Dermis blood vessel endothelial cell (primary cell): ENCODE data around the gene ADPRHL1. TPM values are rescaled to one million over a fixed set of nuclear protein-coding genes. Genes with fewer than 3 reads are reported as not detected.
"Not testable (repeated sequence)": the region's sequence is repeated elsewhere in the genome, so short reads cannot be mapped to it uniquely, and the experiment has no call there.

Source experiments
- DNase-seq: peaks from one replicate; pipeline ENCODE4 v3.0.0; 2010
- total RNA-seq: library from RNA; depleted of rRNA; stranded (reverse); fragments of >200 nt; gene quantifications from 2 replicates; pipeline ENCODE4 v1.2.3, GENCODE V29; 2014

The ADPRHL1 gene
- total RNA-seq, 1 donor from 2014 or later, result 1.0 TPM

- DNase-seq, result no peak
Observed at GRCh38 chr13:113400621-113401451, 52.5 kb downstream of the ADPRHL1 start.

- no peak for DNase-seq
Observed at GRCh38 chr13:113399755-113400149, 53.5 kb downstream of the ADPRHL1 start.

GRCh38 chr13:113398963-113399754 is 54.1 kb downstream of the ADPRHL1 start:
- no peak for DNase-seq

GRCh38 chr13:113397608-113398425 is 55.5 kb downstream of the ADPRHL1 start:
- no peak for DNase-seq

GRCh38 chr13:113394339-113394640 is 59.0 kb downstream of the ADPRHL1 start:
- DNase-seq, result no peak

- peak; percentile 83 for DNase-seq
Observed at GRCh38 chr13:113393563-113394338, 59.5 kb downstream of the ADPRHL1 start.

GRCh38 chr13:113393226-113393562 is 60.1 kb downstream of the ADPRHL1 start:
- DNase-seq, result no peak

GRCh38 chr13:113390874-113391497 is 62.3 kb downstream of the ADPRHL1 start:
- no peak for DNase-seq

GRCh38 chr13:113389586-113389985 is 63.7 kb downstream of the ADPRHL1 start:
- not testable (repeated sequence) for DNase-seq

GRCh38 chr13:113387396-113387795 is 65.9 kb downstream of the ADPRHL1 start:
- no peak for DNase-seq

GRCh38 chr13:113383089-113383488 is 70.2 kb downstream of the ADPRHL1 start:
- no peak for DNase-seq

GRCh38 chr13:113382542-113382941 is 70.7 kb downstream of the ADPRHL1 start:
- DNase-seq, result not testable (repeated sequence)

GRCh38 chr13:113378825-113379224 is 74.5 kb downstream of the ADPRHL1 start:
- DNase-seq, result no peak

- DNase-seq, result no peak
Observed at GRCh38 chr13:113374511-113375175, 78.6 kb downstream of the ADPRHL1 start.

- no peak for DNase-seq
Observed at GRCh38 chr13:113373811-113374485, 79.3 kb downstream of the ADPRHL1 start.

- not testable (repeated sequence) for DNase-seq
Observed at GRCh38 chr13:113371701-113372100, 81.6 kb downstream of the ADPRHL1 start.

GRCh38 chr13:113371061-113371460 is 82.2 kb downstream of the ADPRHL1 start:
- no peak for DNase-seq

GRCh38 chr13:113369881-113370280 is 83.4 kb downstream of the ADPRHL1 start:
- DNase-seq, result no peak

GRCh38 chr13:113369189-113369588 is 84.1 kb downstream of the ADPRHL1 start:
- no peak for DNase-seq

- DNase-seq, result not testable (repeated sequence)
Observed at GRCh38 chr13:113368353-113368752, 84.9 kb downstream of the ADPRHL1 start.

GRCh38 chr13:113367771-113368170 is 85.5 kb downstream of the ADPRHL1 start:
- no peak for DNase-seq
